GM12872 (cell line): ENCODE measurements around the gene RYR3.

Experiments
- CTCF ChIP-seq: IDR thresholded peaks from 3 replicates; pipeline ENCODE4 v1.5.1; 2011; ENCODE audit warnings: low read depth, mild to moderate bottlenecking, low read length, moderate library complexity; ENCODE audit not compliant: insufficient read depth

Gene RYR3

GRCh38 chr15:33284336-33284735, 26.4 kb upstream of the RYR3 start:
- no peak for TF ChIP-seq CTCF

- peak; percentile 71 for TF ChIP-seq CTCF
Measured at GRCh38 chr15:33292717-33293307, 18.0 kb upstream of the RYR3 start.

- no peak for TF ChIP-seq CTCF
Measured at GRCh38 chr15:33293713-33294334, 16.9 kb upstream of the RYR3 start.

- no peak for TF ChIP-seq CTCF
Measured at GRCh38 chr15:33296050-33296449, 14.7 kb upstream of the RYR3 start.

GRCh38 chr15:33296856-33297255, 13.9 kb upstream of the RYR3 start:
- no peak for TF ChIP-seq CTCF

GRCh38 chr15:33298631-33299030, 12.1 kb upstream of the RYR3 start:
- no peak for TF ChIP-seq CTCF

GRCh38 chr15:33304924-33305323, 5.8 kb upstream of the RYR3 start:
- TF ChIP-seq CTCF, result no peak
